ENCODE data around the gene MTG2.

GRCh38 chr20:62138204-62138543, 44.7 kb upstream of the MTG2 start:
- TF ChIP-seq CTCF (IDR thresholded peaks at IDR 0.05; ENCODE audit: low read depth, low read length) (no peak), MAX (IDR thresholded peaks at IDR 0.05; ENCODE audit: low read depth, low read length) (no peak), POLR2A (IDR thresholded peaks at IDR 0.05; ENCODE audit: extremely low read depth, insufficient read length) (no peak)

Data from NB4 (cell line).